Measurements from ENCODE around the gene CAPN12. TPM values are rescaled to one million over a fixed set of nuclear protein-coding genes. Genes with fewer than 3 reads are reported as not detected.

Gene CAPN12
- total RNA-seq, 1 experiment from 2014 or later, result 43.9 TPM

DNA sequence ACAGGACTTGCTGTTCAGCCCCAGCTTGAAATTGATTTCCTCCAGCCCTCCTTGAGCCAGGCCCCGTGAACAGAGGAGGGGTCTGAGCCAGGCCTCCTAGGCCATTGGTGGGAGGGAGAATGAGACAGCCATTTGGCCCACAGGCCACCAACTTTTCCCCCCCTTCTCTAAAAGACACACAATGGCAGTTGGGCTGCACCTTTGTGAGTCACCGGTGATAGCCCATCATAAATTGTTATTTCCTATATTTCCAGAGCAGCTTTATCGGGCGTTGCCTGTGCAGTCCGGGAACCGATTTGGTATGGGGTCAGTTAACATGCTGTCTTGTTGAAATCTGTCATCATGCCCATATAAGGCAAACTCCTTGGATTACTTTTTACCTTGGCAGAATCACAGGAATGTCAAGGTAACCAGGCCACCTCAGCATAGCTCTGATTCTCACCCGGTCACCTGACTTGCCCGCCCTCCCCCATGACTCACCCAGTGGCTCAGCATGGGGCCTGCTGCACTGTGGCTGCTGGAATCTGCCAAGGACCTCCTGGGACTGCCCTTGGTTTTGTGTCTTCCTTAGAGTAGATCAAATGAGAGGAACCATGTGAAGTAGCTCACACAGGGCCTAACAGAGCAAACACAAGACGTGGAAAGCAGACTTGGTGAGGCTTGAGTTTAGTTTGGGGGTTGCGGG is 60.7 kb downstream of the CAPN12 start:
- peaks cover 95% of the 10 kb centered on the region for H3K4me1 ChIP-seq (replicated peaks; ENCODE audit: insufficient read depth)
- H3K9me2 ChIP-seq (ENCODE audit: insufficient read depth), result no peaks in the 10 kb centered on the region
- H2AFZ ChIP-seq, result no peak overlapping the region
- peaks cover 84% of the 10 kb centered on the region for H3K79me2 ChIP-seq (ENCODE audit: low read depth)
- no peaks in the 10 kb centered on the region for H4K20me1 ChIP-seq (ENCODE audit: insufficient read depth)
- H3K4me2 ChIP-seq, result peak overlapping the region; percentile 80
- ChIA-PET CTCF (interaction anchor here (0.6 kb wide), 2 partner anchors 8 to 101 kb away, joined by 3 read pairs; no protein-coding TSS in a partner anchor), POLR2A (ENCODE audit: unreplicated experiment) (interaction anchor here (0.5 to 2.2 kb wide), 20 partner anchors 9 to 719 kb away, joined by 3 to 51 read pairs (median 6); partner anchors contain the start of genes ACTN4 and ECH1)
- TF ChIP-seq EZH2 (IDR thresholded peaks at IDR 0.05; ENCODE audit: low read depth), result no peak
- no peak for TF ChIP-seq CTCF (conservative IDR thresholded peaks at IDR 0.05)
- no peaks in the 10 kb centered on the region for H3K9me3 ChIP-seq (ENCODE audit: insufficient read depth, low read depth)
- H3K27ac ChIP-seq, result peak overlapping the region; percentile 100
- intact Hi-C loops (cut with micrococcal nuclease; ENCODE audit: unreplicated experiment), result loop anchor here (1.0 to 5.0 kb wide), 7 partner anchors 10 to 169 kb away; no protein-coding TSS in a partner anchor
- H3F3A ChIP-seq (ENCODE audit: insufficient read depth, low read depth), result peaks cover 90% of the 10 kb centered on the region
- peak overlapping the region; percentile 36; the same call in 1 of the 2 replicates for H3K4me3 ChIP-seq
- DNase-seq, result peak; percentile 97 to 100
- no TSS peak for BruUV-seq (replicated peaks)
- no peaks in the 10 kb centered on the region for H3K27me3 ChIP-seq (ENCODE audit: insufficient read depth, low read depth)
- peaks cover 18% of the 10 kb centered on the region for H3K36me3 ChIP-seq (ENCODE audit: low read depth)

DNA sequence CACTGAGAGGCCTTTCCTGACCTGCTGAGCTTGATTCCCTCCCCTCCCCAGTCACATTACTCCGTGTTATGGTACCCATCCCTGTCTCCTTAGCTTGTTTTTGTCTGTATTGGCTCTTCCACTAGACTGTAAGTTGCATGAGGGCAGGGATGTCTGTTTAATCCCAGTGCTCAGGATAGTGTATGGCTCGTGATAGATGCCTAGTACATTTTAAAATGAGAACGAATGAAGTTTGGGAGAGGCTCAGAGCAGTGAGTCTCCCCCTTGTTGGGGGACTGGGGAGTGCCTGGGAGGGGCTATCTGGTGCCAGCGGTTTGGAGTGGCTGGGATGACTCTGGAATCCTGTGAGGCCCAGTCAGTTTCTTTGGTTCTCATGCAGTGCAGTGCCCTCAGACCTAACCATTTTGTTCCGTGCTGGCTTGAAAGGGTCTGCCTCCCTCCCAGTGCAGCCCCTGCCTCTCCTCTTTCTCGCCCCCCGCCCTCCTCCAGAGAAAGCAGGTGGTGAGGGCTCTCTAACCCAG is 61.3 kb downstream of the CAPN12 start:
- Histone ChIP-seq H3K36me3 (ENCODE audit: low read depth) (peaks cover 18% of the 10 kb centered on the region), H3K4me2 (peak overlapping the region; percentile 60), H3K4me3 (peak overlapping the region; percentile 7; the same call in 1 of the 2 replicates), H3K79me2 (ENCODE audit: low read depth) (peaks cover 84% of the 10 kb centered on the region), H4K20me1 (ENCODE audit: insufficient read depth) (peaks cover under 1% of the 10 kb centered on the region), H3F3A (ENCODE audit: insufficient read depth, low read depth) (peaks cover 88% of the 10 kb centered on the region), H3K4me1 (replicated peaks; ENCODE audit: insufficient read depth) (peaks cover 93% of the 10 kb centered on the region), H3K9me2 (ENCODE audit: insufficient read depth) (no peaks in the 10 kb centered on the region), H3K27me3 (ENCODE audit: insufficient read depth, low read depth) (no peaks in the 10 kb centered on the region), H3K27ac (peak overlapping the region; percentile 100), H3K9me3 (ENCODE audit: insufficient read depth, low read depth) (no peaks in the 10 kb centered on the region), H2AFZ (no peak overlapping the region)
- POLR2A ChIA-PET (ENCODE audit: unreplicated experiment), result interaction anchor here (0.5 to 2.2 kb wide), 15 partner anchors 9 to 719 kb away, joined by 3 to 51 read pairs (median 7); partner anchors contain the start of genes ACTN4 and ECH1
- DNase-seq, result no peak
- CTCF ChIA-PET, result interaction anchor here (0.6 kb wide), 2 partner anchors 8 to 101 kb away, joined by 3 read pairs; no protein-coding TSS in a partner anchor
- intact Hi-C loops (cut with micrococcal nuclease; ENCODE audit: unreplicated experiment), result loop anchor here (1.0 to 5.0 kb wide), 6 partner anchors 10 to 169 kb away; no protein-coding TSS in a partner anchor
- BruUV-seq (replicated peaks), result TSS peak; percentile 77
- TF ChIP-seq CTCF (conservative IDR thresholded peaks at IDR 0.05), result no peak

- H3K9me3 ChIP-seq (ENCODE audit: insufficient read depth, low read depth), result no peaks in the 10 kb centered on the region
- intact Hi-C loops (cut with micrococcal nuclease; ENCODE audit: unreplicated experiment), result loop anchor here (5.0 kb wide), 1 partner anchor 170 kb away; no protein-coding TSS in a partner anchor
- H3K27ac ChIP-seq, result peak overlapping the region; percentile 100
- H3K36me3 ChIP-seq (ENCODE audit: low read depth), result peaks cover 17% of the 10 kb centered on the region
- CTCF ChIA-PET, result no interaction called here
- TF ChIP-seq CTCF (conservative IDR thresholded peaks at IDR 0.05) (no peak), EZH2 (IDR thresholded peaks at IDR 0.05; ENCODE audit: low read depth) (no peak)
- H4K20me1 ChIP-seq (ENCODE audit: insufficient read depth), result peaks cover 5% of the 10 kb centered on the region
- no peak overlapping the region for H2AFZ ChIP-seq
- H3K9me2 ChIP-seq (ENCODE audit: insufficient read depth), result no peaks in the 10 kb centered on the region
- H3F3A ChIP-seq (ENCODE audit: insufficient read depth, low read depth), result peaks cover 87% of the 10 kb centered on the region
- DNase-seq, result no peak
- no TSS peak for BruUV-seq (replicated peaks)
- H3K4me1 ChIP-seq (replicated peaks; ENCODE audit: insufficient read depth), result peaks cover 93% of the 10 kb centered on the region
- peaks cover 84% of the 10 kb centered on the region for H3K79me2 ChIP-seq (ENCODE audit: low read depth)
- peak overlapping the region; percentile 7; the same call in 1 of the 2 replicates for H3K4me3 ChIP-seq
- no peaks in the 10 kb centered on the region for H3K27me3 ChIP-seq (ENCODE audit: insufficient read depth, low read depth)
- POLR2A ChIA-PET (ENCODE audit: unreplicated experiment), result interaction anchor here (1.2 kb wide), 1 partner anchor 150 kb away, joined by 9 read pairs; no protein-coding TSS in a partner anchor
- H3K4me2 ChIP-seq, result peak overlapping the region; percentile 60
Measured at GRCh38 chr19:38682195-38682867, 61.9 kb downstream of the CAPN12 start.

Measured in PC-9 (cell line).